ENCODE measurements around the gene KCNMB1. TPM values are rescaled to one million over a fixed set of nuclear protein-coding genes. Genes with fewer than 3 reads are reported as not detected.
"Not testable (repeated sequence)": the region's sequence is repeated elsewhere in the genome, so short reads cannot be mapped to it uniquely, and the experiment has no call there.

Gene KCNMB1
- total RNA-seq, 1 donor from 2014 or later = 4.9 TPM

GRCh38 chr5:170383227-170383626 lies 5.9 kb downstream of the KCNMB1 start:
- no peaks in the 10 kb centered on the region for H3K27me3 ChIP-seq
- H3K27ac ChIP-seq = no peak overlapping the region
- no peak for DNase-seq (ENCODE audit: extremely low spot score in 2 of 2)
- no peaks in the 10 kb centered on the region for H3K36me3 ChIP-seq
- H3K9me3 ChIP-seq = no peaks in the 10 kb centered on the region
- H3K4me1 ChIP-seq = no peaks in the 10 kb centered on the region
- H3K4me3 ChIP-seq = no peak overlapping the region
- intact Hi-C loops (cut with DNase I) = no loop called here
- TF ChIP-seq POLR2A (IDR thresholded peaks at IDR 0.05) = no peak
- no peak for TF ChIP-seq POLR2AphosphoS5 (IDR thresholded peaks at IDR 0.05; ENCODE audit: insufficient read depth in 1 of 2, low read depth in 1 of 2)
- TF ChIP-seq CTCF (IDR thresholded peaks at IDR 0.05) = no peak

GRCh38 chr5:170382790-170383189 lies 6.4 kb downstream of the KCNMB1 start:
- Histone ChIP-seq H3K27ac (no peak overlapping the region), H3K4me3 (no peak overlapping the region), H3K36me3 (no peaks in the 10 kb centered on the region), H3K4me1 (no peaks in the 10 kb centered on the region), H3K27me3 (no peaks in the 10 kb centered on the region), H3K9me3 (no peaks in the 10 kb centered on the region)
- DNase-seq (ENCODE audit: extremely low spot score in 2 of 2) = no peak
- TF ChIP-seq POLR2AphosphoS5 (IDR thresholded peaks at IDR 0.05; ENCODE audit: insufficient read depth in 1 of 2, low read depth in 1 of 2) (no peak), CTCF (IDR thresholded peaks at IDR 0.05) (no peak), POLR2A (IDR thresholded peaks at IDR 0.05) (no peak)
- intact Hi-C loops (cut with DNase I) = no loop called here

- Histone ChIP-seq H3K27ac (no peak overlapping the region), H3K4me3 (no peak overlapping the region), H3K36me3 (no peaks in the 10 kb centered on the region), H3K27me3 (no peaks in the 10 kb centered on the region), H3K9me3 (no peaks in the 10 kb centered on the region), H3K4me1 (no peaks in the 10 kb centered on the region)
- no peak for DNase-seq (ENCODE audit: extremely low spot score in 2 of 2)
- intact Hi-C loops (cut with DNase I) = no loop called here
- TF ChIP-seq POLR2A (IDR thresholded peaks at IDR 0.05) = no peak
- TF ChIP-seq CTCF (IDR thresholded peaks at IDR 0.05) = no peak
- no peak for TF ChIP-seq POLR2AphosphoS5 (IDR thresholded peaks at IDR 0.05; ENCODE audit: insufficient read depth in 1 of 2, low read depth in 1 of 2)
Observed at GRCh38 chr5:170380361-170380951, 8.7 kb downstream of the KCNMB1 start.

- H3K9me3 ChIP-seq = no peaks in the 10 kb centered on the region
- no peaks in the 10 kb centered on the region for H3K27me3 ChIP-seq
- H3K36me3 ChIP-seq = no peaks in the 10 kb centered on the region
- H3K27ac ChIP-seq = no peak overlapping the region
- TF ChIP-seq POLR2A (IDR thresholded peaks at IDR 0.05) (no peak), CTCF (IDR thresholded peaks at IDR 0.05) (no peak), POLR2AphosphoS5 (IDR thresholded peaks at IDR 0.05; ENCODE audit: insufficient read depth in 1 of 2, low read depth in 1 of 2) (no peak)
- no peaks in the 10 kb centered on the region for H3K4me1 ChIP-seq
- DNase-seq (ENCODE audit: extremely low spot score in 2 of 2) = no peak
- no peak overlapping the region for H3K4me3 ChIP-seq
- intact Hi-C loops (cut with DNase I) = no loop called here
Observed at GRCh38 chr5:170378740-170379139, 10.4 kb downstream of the KCNMB1 start.

- no peak for TF ChIP-seq POLR2AphosphoS5 (IDR thresholded peaks at IDR 0.05; ENCODE audit: insufficient read depth in 1 of 2, low read depth in 1 of 2)
- TF ChIP-seq CTCF (IDR thresholded peaks at IDR 0.05) = no peak
- TF ChIP-seq POLR2A (IDR thresholded peaks at IDR 0.05) = no peak
- no peak overlapping the region for H3K27ac ChIP-seq
- H3K9me3 ChIP-seq = no peaks in the 10 kb centered on the region
- H3K4me1 ChIP-seq = no peaks in the 10 kb centered on the region
- no peaks in the 10 kb centered on the region for H3K36me3 ChIP-seq
- H3K27me3 ChIP-seq = no peaks in the 10 kb centered on the region
- DNase-seq (ENCODE audit: extremely low spot score in 2 of 2) = no peak
- H3K4me3 ChIP-seq = no peak overlapping the region
- intact Hi-C loops (cut with DNase I) = no loop called here
Observed at GRCh38 chr5:170377027-170377426, 12.1 kb downstream of the KCNMB1 start.

- intact Hi-C loops (cut with DNase I); H3K27me3 ChIP-seq; DNase-seq (ENCODE audit: extremely low spot score in 2 of 2); H3K27ac ChIP-seq; H3K9me3 ChIP-seq; H3K4me3 ChIP-seq; H3K4me1 ChIP-seq; H3K36me3 ChIP-seq: not testable (repeated sequence)
Observed at GRCh38 chr5:170376526-170376925, 12.6 kb downstream of the KCNMB1 start.
